Stimulated activated CD4-positive, alpha-beta T cell treated with anti-CD3 and anti-CD28 coated beads, Interleukin-4, amount 100 ng/mL, for 48 hours (primary cell): Measurements from ENCODE around the gene SLC16A3.
"Not testable (repeated sequence)": the region's sequence is repeated elsewhere in the genome, so short reads cannot be mapped to it uniquely, and the experiment has no call there.

Experiments used
- DNase-seq, 2 donors: peaks; one replicate each; pipeline ENCODE4 v3.0.0-alpha.2; 2020; ENCODE audit warnings: low read depth in 2 of 2

The SLC16A3 gene

GRCh38 chr17:82228842-82229697 is at the start of gene SLC16A3:
TSS of gene SLC16A3 (plus strand) at chr17:82229042. CDS start at chr17:82236009, 6,967 bp downstream.
- peak in 1 of 2 donors; percentile 55 for DNase-seq

GRCh38 chr17:82179412-82179811 is 49.4 kb upstream of the SLC16A3 start:
- no peak for DNase-seq

GRCh38 chr17:82179946-82180475 is 48.8 kb upstream of the SLC16A3 start:
- no peak for DNase-seq

- DNase-seq, result no peak
Measured at GRCh38 chr17:82180776-82181528, 47.9 kb upstream of the SLC16A3 start.

- no peak for DNase-seq
Measured at GRCh38 chr17:82184761-82185160, 44.1 kb upstream of the SLC16A3 start.

- DNase-seq, result no peak
Measured at GRCh38 chr17:82186221-82186620, 42.6 kb upstream of the SLC16A3 start.

GRCh38 chr17:82187500-82187899 is 41.3 kb upstream of the SLC16A3 start:
- no peak for DNase-seq

- DNase-seq, result no peak
Measured at GRCh38 chr17:82188001-82188961, 40.6 kb upstream of the SLC16A3 start.

GRCh38 chr17:82193050-82193449 is 35.8 kb upstream of the SLC16A3 start:
- DNase-seq, result not testable (repeated sequence)

GRCh38 chr17:82193520-82194220 is 35.2 kb upstream of the SLC16A3 start:
- DNase-seq, result no peak

GRCh38 chr17:82194765-82195164 is 34.1 kb upstream of the SLC16A3 start:
- no peak for DNase-seq

GRCh38 chr17:82195675-82196672 is 32.9 kb upstream of the SLC16A3 start:
- no peak for DNase-seq

GRCh38 chr17:82198092-82198491 is 30.8 kb upstream of the SLC16A3 start:
- DNase-seq, result no peak

- DNase-seq, result no peak
Measured at GRCh38 chr17:82199496-82199895, 29.3 kb upstream of the SLC16A3 start.

GRCh38 chr17:82200135-82200534 is 28.7 kb upstream of the SLC16A3 start:
- no peak for DNase-seq

GRCh38 chr17:82200743-82201497 is 27.9 kb upstream of the SLC16A3 start:
- DNase-seq, result no peak

GRCh38 chr17:82201498-82201910 is 27.3 kb upstream of the SLC16A3 start:
- DNase-seq, result no peak

- no peak for DNase-seq
Measured at GRCh38 chr17:82202981-82203380, 25.9 kb upstream of the SLC16A3 start.

GRCh38 chr17:82203920-82204319 is 24.9 kb upstream of the SLC16A3 start:
- DNase-seq, result no peak
